Subcutaneous abdominal adipose tissue (tissue), 5 donors: ENCODE data around the gene TMEM161B.
A peak's percentile ranks its signal among the peaks of the same experiment; 100 is the strongest.

ENCODE experiments used
- H3K27ac ChIP-seq: one replicate; pipeline ENCODE4 v1.7.0; 2013; ENCODE audit warnings: low read depth, mild to moderate bottlenecking, inconsistent platforms, low read length, moderate library complexity
- H3K27me3 ChIP-seq, 5 donors: one replicate each; pipeline ENCODE4 v1.7.0; 2013; ENCODE audit warnings: low read length in 5 of 5, inconsistent platforms in 1 of 5; ENCODE audit not compliant: control insufficient read depth in 5 of 5, insufficient read depth in 4 of 5
- H3K36me3 ChIP-seq, 5 donors: one replicate each; pipeline ENCODE4 v1.7.0; 2013; ENCODE audit warnings: low read length in 5 of 5; ENCODE audit not compliant: control insufficient read depth in 5 of 5, insufficient read depth in 5 of 5
- H3K4me1 ChIP-seq, 5 donors: one replicate each; pipeline ENCODE4 v1.7.0; 2013; ENCODE audit warnings: low read length in 5 of 5, mild to moderate bottlenecking in 3 of 5, moderate library complexity in 1 of 5; ENCODE audit not compliant: control insufficient read depth in 5 of 5, insufficient read depth in 5 of 5
- H3K4me3 ChIP-seq, 5 donors: one replicate each; pipeline ENCODE4 v1.7.0; 2013; ENCODE audit warnings: low read length in 5 of 5, low read depth in 1 of 5
- H3K9ac ChIP-seq, 5 donors: one replicate each; pipeline ENCODE4 v1.7.0; 2013; ENCODE audit warnings: low read length in 5 of 5, mild to moderate bottlenecking in 4 of 5, moderate library complexity in 3 of 5
- H3K9me3 ChIP-seq, 5 donors: one replicate each; pipeline ENCODE4 v1.7.0; 2013; ENCODE audit warnings: low read length in 5 of 5; ENCODE audit not compliant: control insufficient read depth in 5 of 5
- donor health status: healthy.
- donor health status: healthy.
- donor health status: healthy.
- donor health status: healthy.
- donor health status: healthy.

TMEM161B gene

GRCh38 chr5:88268385-88269184, at the start of gene TMEM161B:
TMEM161B (minus strand) TSS chr5:88268845; CDS start chr5:88268723, 122 bp downstream.
- Histone ChIP-seq H3K4me3 (peak within 1 kb of the TSS; percentile 87 to 100 (median 99)), H3K9me3 (no peaks in the 10 kb centered on the region), H3K4me1 (peaks cover 0 to 27% (median 18%) of the 10 kb centered on the region in 5 donors), H3K27ac (peak within 1 kb of the TSS; percentile 43), H3K36me3 (peaks cover 3 to 10% (median 4%) of the 10 kb centered on the region in 5 donors), H3K9ac (peak within 1 kb of the TSS; percentile 84 to 96 (median 90)), H3K27me3 (no peaks in the 10 kb centered on the region)

GRCh38 chr5:88304356-88304755, 35.7 kb upstream of the TMEM161B start:
- Histone ChIP-seq H3K36me3 (no peaks in the 10 kb centered on the region), H3K4me3 (no peak overlapping the region), H3K9me3 (no peaks in the 10 kb centered on the region), H3K27me3 (no peaks in the 10 kb centered on the region), H3K9ac (no peak overlapping the region), H3K4me1 (no peaks in the 10 kb centered on the region), H3K27ac (no peak overlapping the region)

- Histone ChIP-seq H3K27me3 (no peaks in the 10 kb centered on the region), H3K9ac (no peak overlapping the region), H3K4me1 (no peaks in the 10 kb centered on the region), H3K9me3 (peaks cover 0 to 4% (median 0%) of the 10 kb centered on the region in 5 donors), H3K4me3 (no peak overlapping the region), H3K27ac (no peak overlapping the region), H3K36me3 (peaks cover 0 to 5% (median 0%) of the 10 kb centered on the region in 5 donors)
Measured at GRCh38 chr5:88298425-88298824, 29.8 kb upstream of the TMEM161B start.

- Histone ChIP-seq H3K9me3 (peaks cover 0 to 1% (median 0%) of the 10 kb centered on the region in 5 donors), H3K36me3 (peaks cover 0 to 17% (median 9%) of the 10 kb centered on the region in 5 donors), H3K4me1 (no peaks in the 10 kb centered on the region), H3K27me3 (no peaks in the 10 kb centered on the region), H3K4me3 (no peak overlapping the region), H3K27ac (no peak overlapping the region), H3K9ac (no peak overlapping the region)
Measured at GRCh38 chr5:88290801-88291200, 22.2 kb upstream of the TMEM161B start.

GRCh38 chr5:88288528-88289197, 20.0 kb upstream of the TMEM161B start:
- no peak overlapping the region for H3K4me3 ChIP-seq

GRCh38 chr5:88287846-88288527, 19.3 kb upstream of the TMEM161B start:
- Histone ChIP-seq H3K27me3 (no peaks in the 10 kb centered on the region), H3K9me3 (no peaks in the 10 kb centered on the region), H3K9ac (no peak overlapping the region), H3K4me1 (no peaks in the 10 kb centered on the region), H3K36me3 (peaks cover 2 to 13% (median 8%) of the 10 kb centered on the region in 5 donors), H3K27ac (no peak overlapping the region), H3K4me3 (no peak overlapping the region)

More at GRCh38 chr5:88288528-88289197, 20.0 kb upstream of the TMEM161B start:
- no peak overlapping the region for H3K9ac ChIP-seq
- no peaks in the 10 kb centered on the region for H3K9me3 ChIP-seq
- peaks cover 0 to 13% (median 9%) of the 10 kb centered on the region in 5 donors for H3K36me3 ChIP-seq
- no peak overlapping the region for H3K27ac ChIP-seq
- H3K27me3 ChIP-seq = no peaks in the 10 kb centered on the region
- no peaks in the 10 kb centered on the region for H3K4me1 ChIP-seq

GRCh38 chr5:88287302-88287701, 18.7 kb upstream of the TMEM161B start:
- no peaks in the 10 kb centered on the region for H3K27me3 ChIP-seq
- no peak overlapping the region for H3K4me3 ChIP-seq
- no peaks in the 10 kb centered on the region for H3K4me1 ChIP-seq
- H3K36me3 ChIP-seq = peaks cover 2 to 17% (median 10%) of the 10 kb centered on the region in 5 donors
- H3K27ac ChIP-seq = no peak overlapping the region
- no peak overlapping the region for H3K9ac ChIP-seq
- no peaks in the 10 kb centered on the region for H3K9me3 ChIP-seq

GRCh38 chr5:88283690-88284089, 15.0 kb upstream of the TMEM161B start:
- no peaks in the 10 kb centered on the region for H3K4me1 ChIP-seq
- H3K27ac ChIP-seq = no peak overlapping the region
- no peak overlapping the region for H3K9ac ChIP-seq
- no peaks in the 10 kb centered on the region for H3K27me3 ChIP-seq
- H3K9me3 ChIP-seq = no peaks in the 10 kb centered on the region
- H3K4me3 ChIP-seq = no peak overlapping the region
- H3K36me3 ChIP-seq = peaks cover 0 to 13% (median 7%) of the 10 kb centered on the region in 5 donors

- Histone ChIP-seq H3K27me3 (no peaks in the 10 kb centered on the region), H3K36me3 (peaks cover 0 to 10% (median 6%) of the 10 kb centered on the region in 5 donors), H3K4me3 (no peak overlapping the region)
Measured at GRCh38 chr5:88281322-88281721, 12.7 kb upstream of the TMEM161B start.

More at GRCh38 chr5:88281322-88281721, 12.7 kb upstream of the TMEM161B start:
- no peaks in the 10 kb centered on the region for H3K9me3 ChIP-seq
- no peak overlapping the region for H3K27ac ChIP-seq
- no peaks in the 10 kb centered on the region for H3K4me1 ChIP-seq
- H3K9ac ChIP-seq = no peak overlapping the region
